K562 (cell line): ENCODE data around the gene SF3A2.

Experiments used
- EZH2 ChIP-seq: IDR thresholded peaks from 2 replicates; pipeline ENCODE4 v1.6.1; 2012; ENCODE audit warnings: low read depth, mild to moderate bottlenecking, inconsistent platforms, low read length, borderline replicate concordance
- MAFF ChIP-seq: IDR thresholded peaks from 2 replicates; pipeline ENCODE4 v1.6.1; 2012; ENCODE audit warnings: low read length, improper control_type of control experiment
- NBN ChIP-seq: fragments of 450-650 bp; IDR thresholded peaks from 2 replicates; pipeline ENCODE4 v1.6.1; 2016; ENCODE audit warnings: low read depth, mild to moderate bottlenecking
- POU5F1 ChIP-seq: fragments of 150-350 bp; IDR thresholded peaks from 2 replicates; pipeline ENCODE4 v1.6.1; 2014; ENCODE audit warnings: borderline replicate concordance, low read length, low read depth, mild to moderate bottlenecking; ENCODE audit not compliant: partially characterized antibody
- PTTG1 ChIP-seq: fragments of 450-650 bp; IDR thresholded peaks from 2 replicates; pipeline ENCODE4 v1.6.1; 2016; ENCODE audit warnings: low read depth, mild to moderate bottlenecking, missing genetic modification characterization, missing compliant biosample characterization
- SMC3 ChIP-seq: conservative IDR thresholded peaks from 2 replicates; pipeline ENCODE4 v1.6.1; 2011; ENCODE audit warnings: low read depth, low read length, improper control_type of control experiment; ENCODE audit not compliant: insufficient read depth
- TFAM ChIP-seq: fragments of 250-450 bp; sonication (Bioruptor Pico); conservative IDR thresholded peaks from 2 replicates; pipeline ENCODE4 v1.5.0; 2021; ENCODE audit warnings: mild to moderate bottlenecking, moderate library complexity
- ZNF282 ChIP-seq: sonication (generic); formaldehyde crosslinking; IDR thresholded peaks from 2 replicates; pipeline ENCODE4 v1.8.1; 2023; ENCODE audit warnings: missing genetic modification reagents
- TF ChIP-seq, protein P1 (sequence below), 3 experiments: fragments of 200-800 bp in 1 of 3; sonication (Bioruptor generic) in 1 of 3; sonication (generic) in 1 of 3; formaldehyde crosslinking in 1 of 3; IDR thresholded peaks; 2 replicates each; pipeline versions ENCODE4 v1.6.1 to v1.8.0; 2016 to 2022; ENCODE audit warnings: mild to moderate bottlenecking in 2 of 3, missing compliant biosample characterization in 2 of 3, missing genetic modification characterization in 2 of 3, missing genetic modification reagents in 1 of 3
- TF ChIP-seq, protein P2 (sequence below): fragments of 450-650 bp; formaldehyde crosslinking; IDR thresholded peaks from 2 replicates; pipeline ENCODE4 v1.4.0; 2020; ENCODE audit warnings: mild to moderate bottlenecking, moderate library complexity
- TF ChIP-seq, protein P3 (sequence below): fragments of 450-650 bp; IDR thresholded peaks from 2 replicates; pipeline ENCODE4 v1.6.1; 2017; ENCODE audit warnings: antibody characterized with exemption
- TF ChIP-seq, protein P4 (sequence below), 3 experiments: IDR thresholded peaks in 2 of 3; conservative IDR thresholded peaks in 1 of 3; 2 replicates each; pipeline ENCODE4 v1.5.1; 2011 to 2012; ENCODE audit warnings: low read length in 3 of 3, mild to moderate bottlenecking in 3 of 3, control low read depth in 2 of 3, improper control_type of control experiment in 1 of 3, inconsistent platforms in 1 of 3, low read depth in 1 of 3, mixed read lengths in 1 of 3, moderate library complexity in 1 of 3; ENCODE audit not compliant: insufficient read depth in 2 of 3

DNA sequence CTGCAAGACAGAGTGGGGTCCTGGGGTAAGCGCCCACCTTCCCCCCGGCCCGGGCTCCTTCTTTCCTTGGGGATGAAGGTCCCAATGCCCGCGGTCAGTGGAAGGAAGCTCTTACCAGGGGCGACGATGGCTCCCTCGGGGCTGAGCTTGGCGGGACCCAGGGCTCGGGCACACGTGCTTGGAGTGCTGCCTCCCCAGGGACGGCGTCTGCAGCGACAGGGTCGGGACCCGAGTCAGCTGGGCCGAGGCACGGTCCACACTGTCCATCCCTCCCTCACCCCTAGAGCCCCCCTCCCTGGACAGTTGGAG, 16.1 kb downstream of the SF3A2 start:
- TF ChIP-seq, protein P1, sequence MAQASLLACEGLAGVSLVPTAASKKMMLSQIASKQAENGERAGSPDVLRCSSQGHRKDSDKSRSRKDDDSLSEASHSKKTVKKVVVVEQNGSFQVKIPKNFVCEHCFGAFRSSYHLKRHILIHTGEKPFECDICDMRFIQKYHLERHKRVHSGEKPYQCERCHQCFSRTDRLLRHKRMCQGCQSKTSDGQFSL (CRISPR knock-in tag; IDR thresholded peaks at IDR 0.05) = no peak
- TF ChIP-seq, protein P1 (tag; IDR thresholded peaks at IDR 0.05) = no peak
- TF ChIP-seq EZH2 (no peak), NBN (no peak), PTTG1 (no peak), POU5F1 (no peak), ZNF282 (no peak), MAFF (no peak), SMC3 (no peak), TFAM (CRISPR knock-in tag) (no peak)
- TF ChIP-seq, protein P2, sequence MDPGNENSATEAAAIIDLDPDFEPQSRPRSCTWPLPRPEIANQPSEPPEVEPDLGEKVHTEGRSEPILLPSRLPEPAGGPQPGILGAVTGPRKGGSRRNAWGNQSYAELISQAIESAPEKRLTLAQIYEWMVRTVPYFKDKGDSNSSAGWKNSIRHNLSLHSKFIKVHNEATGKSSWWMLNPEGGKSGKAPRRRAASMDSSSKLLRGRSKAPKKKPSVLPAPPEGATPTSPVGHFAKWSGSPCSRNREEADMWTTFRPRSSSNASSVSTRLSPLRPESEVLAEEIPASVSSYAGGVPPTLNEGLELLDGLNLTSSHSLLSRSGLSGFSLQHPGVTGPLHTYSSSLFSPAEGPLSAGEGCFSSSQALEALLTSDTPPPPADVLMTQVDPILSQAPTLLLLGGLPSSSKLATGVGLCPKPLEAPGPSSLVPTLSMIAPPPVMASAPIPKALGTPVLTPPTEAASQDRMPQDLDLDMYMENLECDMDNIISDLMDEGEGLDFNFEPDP = no peak
- TF ChIP-seq, protein P3, sequence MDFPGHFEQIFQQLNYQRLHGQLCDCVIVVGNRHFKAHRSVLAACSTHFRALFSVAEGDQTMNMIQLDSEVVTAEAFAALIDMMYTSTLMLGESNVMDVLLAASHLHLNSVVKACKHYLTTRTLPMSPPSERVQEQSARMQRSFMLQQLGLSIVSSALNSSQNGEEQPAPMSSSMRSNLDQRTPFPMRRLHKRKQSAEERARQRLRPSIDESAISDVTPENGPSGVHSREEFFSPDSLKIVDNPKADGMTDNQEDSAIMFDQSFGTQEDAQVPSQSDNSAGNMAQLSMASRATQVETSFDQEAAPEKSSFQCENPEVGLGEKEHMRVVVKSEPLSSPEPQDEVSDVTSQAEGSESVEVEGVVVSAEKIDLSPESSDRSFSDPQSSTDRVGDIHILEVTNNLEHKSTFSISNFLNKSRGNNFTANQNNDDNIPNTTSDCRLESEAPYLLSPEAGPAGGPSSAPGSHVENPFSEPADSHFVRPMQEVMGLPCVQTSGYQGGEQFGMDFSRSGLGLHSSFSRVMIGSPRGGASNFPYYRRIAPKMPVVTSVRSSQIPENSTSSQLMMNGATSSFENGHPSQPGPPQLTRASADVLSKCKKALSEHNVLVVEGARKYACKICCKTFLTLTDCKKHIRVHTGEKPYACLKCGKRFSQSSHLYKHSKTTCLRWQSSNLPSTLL = no peak
- TF ChIP-seq, protein P4, sequence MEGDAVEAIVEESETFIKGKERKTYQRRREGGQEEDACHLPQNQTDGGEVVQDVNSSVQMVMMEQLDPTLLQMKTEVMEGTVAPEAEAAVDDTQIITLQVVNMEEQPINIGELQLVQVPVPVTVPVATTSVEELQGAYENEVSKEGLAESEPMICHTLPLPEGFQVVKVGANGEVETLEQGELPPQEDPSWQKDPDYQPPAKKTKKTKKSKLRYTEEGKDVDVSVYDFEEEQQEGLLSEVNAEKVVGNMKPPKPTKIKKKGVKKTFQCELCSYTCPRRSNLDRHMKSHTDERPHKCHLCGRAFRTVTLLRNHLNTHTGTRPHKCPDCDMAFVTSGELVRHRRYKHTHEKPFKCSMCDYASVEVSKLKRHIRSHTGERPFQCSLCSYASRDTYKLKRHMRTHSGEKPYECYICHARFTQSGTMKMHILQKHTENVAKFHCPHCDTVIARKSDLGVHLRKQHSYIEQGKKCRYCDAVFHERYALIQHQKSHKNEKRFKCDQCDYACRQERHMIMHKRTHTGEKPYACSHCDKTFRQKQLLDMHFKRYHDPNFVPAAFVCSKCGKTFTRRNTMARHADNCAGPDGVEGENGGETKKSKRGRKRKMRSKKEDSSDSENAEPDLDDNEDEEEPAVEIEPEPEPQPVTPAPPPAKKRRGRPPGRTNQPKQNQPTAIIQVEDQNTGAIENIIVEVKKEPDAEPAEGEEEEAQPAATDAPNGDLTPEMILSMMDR (IDR thresholded peaks at IDR 0.05 in 2 of 3, conservative IDR thresholded peaks at IDR 0.05 in 1 of 3; ENCODE audit: insufficient read depth in 2 of 3, low read depth in 1 of 3, low read length in 3 of 3) = no peak
